ENCODE measurements around the gene KLHL1.

DNA sequence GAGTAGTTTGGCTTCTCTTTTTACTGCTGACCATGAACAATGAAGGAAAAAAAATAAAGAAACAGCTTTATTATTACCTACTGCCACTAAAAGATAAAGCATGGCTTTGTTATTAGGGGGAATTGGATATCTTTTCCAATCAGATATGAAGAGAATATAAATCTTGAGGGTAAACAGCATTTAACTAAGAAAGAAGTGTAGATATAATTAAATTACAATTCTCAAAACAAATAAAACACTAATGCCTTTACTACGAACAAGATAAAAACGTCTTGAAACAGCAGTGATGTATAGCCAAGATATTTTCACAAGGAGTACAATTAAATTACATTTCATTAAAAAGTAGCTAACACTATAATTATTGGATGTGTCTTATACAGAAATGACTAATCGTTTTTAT lies 426.5 kb downstream of the KLHL1 start:
- TF ChIP-seq ATF3 (IDR thresholded peaks at IDR 0.05) (no peak), CTCF (IDR thresholded peaks at IDR 0.05 in 2 of 3, conservative IDR thresholded peaks at IDR 0.05 in 1 of 3; ENCODE audit: borderline replicate concordance in 1 of 3, insufficient read depth in 1 of 3, low read depth in 2 of 3, low read length in 2 of 3) (no peak), REST (IDR thresholded peaks at IDR 0.05; ENCODE audit: low read depth) (no peak)

All from HCT116 (cell line).